HTR-8/SVneo (cell line): Measurements from ENCODE around the gene SYTL3.
A peak's percentile ranks its signal among the peaks of the same experiment; 100 is the strongest.

Experiments
- DNase-seq: peaks from one replicate; pipeline ENCODE4 v3.0.0; 2011; ENCODE audit warnings: low spot score, mixed read lengths; ENCODE audit not compliant: insufficient read length
- FAIRE-seq: peaks from 2 replicates; lab custom pipeline; 2011; peaks lifted over from hg19 to GRCh38; lab: Jason Lieb, UNC

Gene SYTL3

GRCh38 chr6:158766621-158767455, 117.0 kb downstream of the SYTL3 start:
- FAIRE-seq: no peak
- DNase-seq: no peak

DNA sequence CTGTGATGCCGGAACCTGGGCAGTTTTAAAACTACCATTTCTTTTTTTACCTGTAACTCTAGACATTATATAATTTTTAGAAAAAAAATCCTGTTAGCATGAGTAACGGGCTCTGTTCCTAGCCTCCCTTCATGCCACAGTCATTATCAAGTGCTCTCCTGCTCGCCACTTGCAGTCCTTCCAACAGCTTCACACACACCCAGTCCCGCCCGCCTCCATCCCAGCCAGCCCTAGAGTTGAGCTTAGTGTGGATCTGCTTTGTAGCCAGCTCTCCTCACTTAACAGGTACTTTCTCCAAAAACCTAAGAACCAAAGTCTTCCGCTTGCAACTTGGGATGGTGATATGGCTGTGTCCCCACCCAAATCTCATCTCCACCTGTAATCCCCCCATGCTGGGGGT, 117.9 kb downstream of the SYTL3 start:
- no peak for DNase-seq
- no peak for FAIRE-seq

DNA sequence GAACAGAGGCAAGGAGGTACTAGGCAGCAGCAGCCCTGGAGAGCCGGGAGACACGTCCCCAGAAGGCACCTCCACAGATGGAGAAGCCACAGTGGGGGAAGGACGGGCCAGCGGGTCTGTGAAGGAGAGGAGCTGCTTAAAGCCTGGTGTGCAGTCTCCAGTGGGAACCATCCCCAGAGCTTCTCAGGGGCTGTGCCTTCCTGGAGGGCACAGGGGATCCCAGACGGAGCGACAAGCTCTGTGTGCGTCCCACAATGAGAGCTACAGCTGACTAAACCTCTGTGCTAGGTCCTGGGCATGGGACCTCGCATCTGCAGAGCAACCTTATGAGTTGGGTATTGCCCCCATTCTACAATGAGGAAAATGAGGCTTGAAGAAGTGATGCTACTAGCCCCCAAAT, 118.6 kb downstream of the SYTL3 start:
- FAIRE-seq (no peak), DNase-seq (no peak)

GRCh38 chr6:158769234-158769770, 119.4 kb downstream of the SYTL3 start:
- DNase-seq (no peak), FAIRE-seq (no peak)

DNA sequence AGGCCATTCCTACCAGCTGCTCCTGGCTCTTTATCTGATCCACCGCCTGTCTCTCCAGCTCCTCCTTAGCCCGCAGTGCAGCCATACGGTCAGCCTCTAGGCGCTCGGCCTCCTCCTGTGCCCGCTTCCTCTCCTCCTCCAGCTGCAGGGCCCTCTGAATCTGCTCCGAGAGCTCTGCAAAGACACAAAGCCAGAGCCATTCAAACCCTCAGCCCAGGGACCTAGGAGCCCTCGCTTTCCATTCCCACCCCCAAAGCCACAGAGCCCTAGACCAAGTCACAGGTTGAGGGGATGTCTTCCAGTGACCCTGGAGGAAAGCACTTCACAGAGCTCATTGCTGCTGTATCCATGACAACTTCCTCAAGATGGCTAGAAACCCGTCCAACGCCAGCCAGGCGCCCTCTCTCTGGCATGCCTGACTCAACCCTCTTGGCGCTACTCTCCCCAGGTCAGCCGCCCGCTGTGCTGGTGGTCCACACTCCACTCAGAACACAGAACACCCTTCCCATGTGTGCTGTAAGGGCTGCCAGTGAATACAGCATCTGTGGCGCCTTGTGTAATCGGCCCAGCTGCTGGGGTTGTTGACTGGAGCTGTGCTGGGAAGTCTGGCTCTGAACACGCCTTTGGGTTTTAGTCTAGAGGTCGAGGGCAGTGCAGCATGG, 120.0 kb downstream of the SYTL3 start:
- FAIRE-seq (no peak), DNase-seq (no peak)

- DNase-seq: no peak
- no peak for FAIRE-seq
Measured at GRCh38 chr6:158770533-158771330, 120.9 kb downstream of the SYTL3 start.

GRCh38 chr6:158771399-158772152, 121.7 kb downstream of the SYTL3 start:
- peak; percentile 42 for FAIRE-seq
- DNase-seq: no peak

- FAIRE-seq: no peak
- DNase-seq: no peak
Measured at GRCh38 chr6:158772172-158772571, 122.3 kb downstream of the SYTL3 start.

GRCh38 chr6:158772851-158773371, 123.1 kb downstream of the SYTL3 start:
- FAIRE-seq: no peak
- no peak for DNase-seq

DNA sequence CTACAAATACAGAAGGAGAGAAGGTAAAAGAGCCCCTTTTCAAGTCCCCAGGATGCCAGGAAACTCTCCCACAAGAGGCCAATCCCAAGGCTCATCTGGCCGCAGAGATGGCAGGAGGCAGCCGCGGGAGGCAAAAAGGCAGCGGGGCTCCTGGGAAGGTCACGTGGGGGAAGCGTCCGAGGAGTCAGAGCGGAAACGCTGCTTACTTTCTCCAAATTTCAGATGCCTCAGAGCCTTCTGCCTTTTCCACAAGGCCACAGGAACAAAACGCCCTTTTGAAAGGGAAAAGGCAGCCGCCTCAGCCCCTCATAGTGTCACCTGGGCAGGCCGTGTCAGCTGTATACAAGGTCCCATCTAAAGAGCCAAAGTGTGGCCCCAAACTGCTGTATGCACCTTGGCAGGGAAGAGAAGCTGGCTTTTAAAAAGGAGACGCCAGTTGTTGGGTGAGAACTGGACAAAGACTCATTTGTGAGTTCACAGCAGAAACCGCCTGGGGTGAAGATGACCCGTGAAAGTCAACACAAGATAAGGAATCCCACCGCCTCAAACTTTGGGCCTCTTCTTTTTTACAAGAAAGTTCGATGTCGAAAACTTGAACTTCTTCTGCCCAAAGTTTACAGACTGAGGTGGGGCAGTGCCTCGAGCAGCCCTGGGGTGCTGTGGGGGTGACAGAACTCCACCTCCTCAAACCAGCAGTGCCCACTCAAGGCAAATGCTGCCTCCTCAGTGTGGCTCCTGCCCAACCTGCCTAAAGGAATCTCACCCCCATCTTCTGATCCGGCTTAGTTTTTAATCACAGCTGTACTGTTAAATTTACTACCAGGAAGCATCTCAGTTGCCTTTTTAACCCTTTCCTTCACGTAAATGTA, 124.0 kb downstream of the SYTL3 start:
- FAIRE-seq: no peak
- DNase-seq: no peak

GRCh38 chr6:158774717-158775449, 125.0 kb downstream of the SYTL3 start:
- DNase-seq (no peak), FAIRE-seq (no peak)

- FAIRE-seq (no peak), DNase-seq (no peak)
Measured at GRCh38 chr6:158775832-158776231, 126.0 kb downstream of the SYTL3 start.

GRCh38 chr6:158776737-158777136, 126.9 kb downstream of the SYTL3 start:
- FAIRE-seq (no peak), DNase-seq (no peak)

DNA sequence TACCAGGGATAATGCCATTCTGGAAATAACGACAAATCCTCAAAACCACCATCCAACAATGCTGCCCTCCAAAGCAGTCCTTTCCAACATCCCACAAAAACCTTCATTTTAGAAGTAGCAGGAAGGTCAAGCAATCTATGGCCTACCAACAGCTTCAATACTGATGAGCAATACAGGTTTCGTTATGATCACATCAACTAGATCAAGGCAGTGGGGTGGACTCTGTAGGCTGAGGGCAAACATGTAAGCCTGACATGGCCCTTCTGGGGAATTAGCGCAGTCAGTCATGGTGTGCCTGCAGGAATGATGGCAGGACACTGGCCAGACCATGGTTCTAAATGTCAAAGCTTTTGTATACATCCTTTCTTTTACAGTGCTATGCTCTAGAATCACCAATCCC, 127.7 kb downstream of the SYTL3 start:
- DNase-seq (no peak), FAIRE-seq (no peak)

DNA sequence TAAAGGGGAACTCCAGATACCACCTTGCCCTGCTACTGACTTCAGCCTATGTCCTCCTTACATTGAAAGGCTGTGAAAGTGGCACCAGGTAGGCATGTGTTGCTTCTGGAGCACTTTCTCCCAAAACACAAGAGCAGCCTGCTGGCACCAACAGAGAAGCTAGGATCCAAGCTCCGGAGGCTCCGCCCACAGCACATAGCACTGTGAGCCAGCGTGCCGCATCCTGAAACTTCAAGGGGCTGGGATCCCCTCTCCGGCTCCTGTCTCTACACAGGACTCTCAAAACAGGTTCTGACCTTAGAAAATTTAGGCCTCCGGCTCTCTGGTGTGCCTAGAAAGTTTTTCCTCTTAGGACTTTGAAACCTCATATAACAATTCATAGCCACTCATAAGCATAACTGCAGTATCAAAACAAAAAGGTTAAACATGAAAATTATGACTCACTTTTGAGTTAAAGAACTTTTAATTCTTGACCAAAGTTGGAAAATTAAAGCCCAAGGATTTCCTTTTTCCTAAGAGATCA, 128.2 kb downstream of the SYTL3 start:
- FAIRE-seq: no peak
- DNase-seq: no peak

- DNase-seq (no peak), FAIRE-seq (no peak)
Measured at GRCh38 chr6:158780246-158780884, 130.5 kb downstream of the SYTL3 start.

DNA sequence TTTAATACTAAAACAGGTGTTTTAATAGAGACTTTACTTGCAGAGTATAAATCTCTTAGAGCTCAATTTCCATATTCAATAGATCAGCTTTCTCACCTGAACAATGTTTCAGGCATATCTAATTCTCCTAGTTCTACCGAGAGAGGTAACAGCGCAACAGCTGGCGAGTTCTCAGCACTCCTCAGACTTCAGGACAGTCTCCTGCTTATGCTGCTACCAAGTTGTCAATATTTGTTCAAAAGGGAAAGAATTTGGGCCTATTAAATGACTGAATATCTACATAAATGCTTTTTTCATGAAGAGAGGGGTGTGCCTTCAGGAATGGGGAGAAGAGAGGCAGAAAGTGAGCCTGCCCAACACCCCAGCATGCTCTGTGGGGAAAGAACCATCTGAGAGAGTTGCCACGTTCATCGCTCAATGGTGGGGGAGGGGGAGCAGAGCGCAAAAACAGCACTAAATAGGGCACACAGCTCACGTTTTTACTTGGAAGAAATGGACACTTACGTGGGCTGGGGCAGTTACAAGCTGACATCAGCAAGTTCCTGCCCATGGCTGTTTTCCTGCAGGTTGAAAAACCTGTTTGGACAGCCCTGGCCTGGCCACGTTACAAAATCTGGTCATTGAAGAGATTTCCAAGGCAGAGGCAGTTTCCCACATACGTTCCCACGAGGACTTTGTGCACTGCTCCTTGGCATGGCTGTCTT, 131.3 kb downstream of the SYTL3 start:
- DNase-seq (no peak), FAIRE-seq (no peak)
